HEK293T (cell line): Measurements from ENCODE around the gene TMEM135.

Experiments
- PKNOX1 ChIP-seq: fragments of 450-650 bp; IDR thresholded peaks from 2 replicates; pipeline ENCODE4 v1.6.1; 2016
- SP1 ChIP-seq: fragments of 450-650 bp; IDR thresholded peaks from 2 replicates; pipeline ENCODE4 v1.6.1; 2017

GRCh38 chr11:87114093-87114492 lies 76.4 kb downstream of the TMEM135 start:
- TF ChIP-seq PKNOX1 (no peak), SP1 (no peak)
